Measurements from ENCODE around the gene ZNF512. TPM values are rescaled to one million over a fixed set of nuclear protein-coding genes. Genes with fewer than 3 reads are reported as not detected.

ZNF512 gene
- total RNA-seq, 1 experiment from 2014 or later = 38.9 TPM

DNA sequence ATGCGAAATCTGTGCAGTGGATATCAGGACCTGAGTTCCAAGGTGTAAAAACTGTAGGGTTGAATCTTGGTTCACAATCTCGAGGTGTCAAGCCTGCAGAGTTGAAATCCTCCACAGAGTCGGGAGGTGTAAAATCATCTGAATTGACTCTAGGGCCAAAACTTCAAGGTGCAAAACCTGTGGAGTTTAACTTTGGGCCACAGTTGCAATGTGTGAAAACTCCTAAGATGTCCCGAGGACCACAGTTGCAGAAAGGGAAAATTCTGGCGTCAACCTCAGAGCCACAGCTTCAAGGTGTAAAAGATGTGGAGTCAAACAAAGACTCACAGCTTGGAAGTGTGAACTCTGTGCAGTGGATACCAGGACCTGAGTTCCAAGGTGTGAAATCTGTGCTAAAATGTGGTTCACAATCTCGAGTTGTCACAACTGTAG, 9.8 kb upstream of the ZNF512 start:
- Histone ChIP-seq H3K27me3 (replicated peaks; ENCODE audit: control insufficient read depth, insufficient read depth, low read length) (no peaks in the 10 kb centered on the region), H3K9me3 (no peaks in the 10 kb centered on the region; the same call in 1 of the 2 replicates), H3K4me3 (ENCODE audit: low read depth, low read length) (no peak overlapping the region), H3K4me1 (no peaks in the 10 kb centered on the region), H3K36me3 (ENCODE audit: control insufficient read depth, insufficient read depth, low read length) (no peaks in the 10 kb centered on the region)
- Mint-ChIP-seq H3K27me3 (ENCODE audit: insufficient read depth, unreplicated experiment) (peaks cover 7% of the 10 kb centered on the region), H3K36me3 (ENCODE audit: insufficient read depth, unreplicated experiment) (no peaks in the 10 kb centered on the region), H3K4me1 (ENCODE audit: low read depth, unreplicated experiment) (no peaks in the 10 kb centered on the region), H3K27ac (ENCODE audit: unreplicated experiment) (no peak overlapping the region), H3K9me3 (ENCODE audit: unreplicated experiment) (peaks cover 10% of the 10 kb centered on the region), H3K4me3 (ENCODE audit: unreplicated experiment) (no peak overlapping the region)
- ChIA-PET POLR2A (no interaction called here), CTCF (no interaction called here)
- BruUV-seq (replicated peaks) = no TSS peak
- DNase-seq = no peak
- intact Hi-C loops (cut with micrococcal nuclease; ENCODE audit: unreplicated experiment) = no loop called here
- TF ChIP-seq CTCF (IDR thresholded peaks at IDR 0.05; ENCODE audit: insufficient read depth in 1 of 2, low read depth in 1 of 2, low read length in 1 of 2, severe bottlenecking in 1 of 2, unreplicated experiment in 1 of 2) = no peak

DNA sequence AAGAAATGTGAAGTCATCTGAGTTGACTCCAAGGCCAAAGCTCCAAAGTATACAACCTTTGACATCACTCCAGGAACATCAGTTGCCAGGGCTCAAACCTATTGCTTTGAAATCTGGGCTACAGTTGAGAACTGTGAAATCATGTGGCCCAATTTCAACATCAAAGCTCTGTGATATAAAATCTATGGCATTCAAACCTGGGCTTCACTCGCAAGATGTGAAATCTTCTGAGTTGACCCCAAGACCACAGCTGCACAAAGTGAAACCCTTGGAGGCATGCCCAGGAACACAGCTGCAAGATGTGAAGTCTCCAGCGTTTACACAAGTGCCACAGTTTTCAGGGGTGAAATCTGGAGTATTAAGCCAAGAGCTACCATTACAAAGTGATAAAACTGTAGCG, 9.4 kb upstream of the ZNF512 start:
- Mint-ChIP-seq H3K36me3 (ENCODE audit: insufficient read depth, unreplicated experiment) (no peaks in the 10 kb centered on the region), H3K27me3 (ENCODE audit: insufficient read depth, unreplicated experiment) (peaks cover 7% of the 10 kb centered on the region), H3K27ac (ENCODE audit: unreplicated experiment) (no peak overlapping the region), H3K4me3 (ENCODE audit: unreplicated experiment) (no peak overlapping the region), H3K9me3 (ENCODE audit: unreplicated experiment) (peaks cover 10% of the 10 kb centered on the region), H3K4me1 (ENCODE audit: low read depth, unreplicated experiment) (no peaks in the 10 kb centered on the region)
- no peak for TF ChIP-seq CTCF (IDR thresholded peaks at IDR 0.05; ENCODE audit: insufficient read depth in 1 of 2, low read depth in 1 of 2, low read length in 1 of 2, severe bottlenecking in 1 of 2, unreplicated experiment in 1 of 2)
- ChIA-PET POLR2A (no interaction called here), CTCF (no interaction called here)
- Histone ChIP-seq H3K36me3 (ENCODE audit: control insufficient read depth, insufficient read depth, low read length) (no peaks in the 10 kb centered on the region), H3K4me1 (no peaks in the 10 kb centered on the region), H3K4me3 (ENCODE audit: low read depth, low read length) (no peak overlapping the region), H3K27me3 (replicated peaks; ENCODE audit: control insufficient read depth, insufficient read depth, low read length) (no peaks in the 10 kb centered on the region), H3K9me3 (no peaks in the 10 kb centered on the region; the same call in 1 of the 2 replicates)
- no peak for DNase-seq
- intact Hi-C loops (cut with micrococcal nuclease; ENCODE audit: unreplicated experiment) = no loop called here
- no TSS peak for BruUV-seq (replicated peaks)

- intact Hi-C loops (cut with micrococcal nuclease; ENCODE audit: unreplicated experiment) = no loop called here
- H3K36me3 ChIP-seq (ENCODE audit: control insufficient read depth, insufficient read depth, low read length) = no peaks in the 10 kb centered on the region
- H3K4me3 ChIP-seq (ENCODE audit: low read depth, low read length) = no peak overlapping the region
- Mint-ChIP-seq H3K4me3 (ENCODE audit: unreplicated experiment) (peak overlapping the region; percentile 33), H3K9me3 (ENCODE audit: unreplicated experiment) (no peaks in the 10 kb centered on the region), H3K36me3 (ENCODE audit: insufficient read depth, unreplicated experiment) (peaks cover 7% of the 10 kb centered on the region), H3K27ac (ENCODE audit: unreplicated experiment) (no peak overlapping the region), H3K27me3 (ENCODE audit: insufficient read depth, unreplicated experiment) (peaks cover 5% of the 10 kb centered on the region), H3K4me1 (ENCODE audit: low read depth, unreplicated experiment) (peaks cover 16% of the 10 kb centered on the region)
- H3K4me1 ChIP-seq = peaks cover 8% of the 10 kb centered on the region
- ChIA-PET CTCF (no interaction called here), POLR2A (interaction anchor here (1.0 kb wide), 1 partner anchor 47 kb away, joined by 3 read pairs; the partner anchor contains the start of genes CCDC121 and GPN1)
- no TSS peak for BruUV-seq (replicated peaks)
- TF ChIP-seq CTCF (IDR thresholded peaks at IDR 0.05; ENCODE audit: insufficient read depth in 1 of 2, low read depth in 1 of 2, low read length in 1 of 2, severe bottlenecking in 1 of 2, unreplicated experiment in 1 of 2) = no peak
- H3K9me3 ChIP-seq = no peaks in the 10 kb centered on the region
- H3K27me3 ChIP-seq (replicated peaks; ENCODE audit: control insufficient read depth, insufficient read depth, low read length) = no peaks in the 10 kb centered on the region
- DNase-seq = no peak
These were observed 1.3 kb upstream of the ZNF512 start for GRCh38 chr2:27581417-27582128.

Measured in Caco-2 (cell line).